ENCODE data around the gene MDK.
A peak's percentile ranks its signal among the peaks of the same experiment; 100 is the strongest.

The MDK gene

GRCh38 chr11:46381048-46381818 lies at the start of gene MDK:
MDK (plus strand) TSS chr11:46381669; CDS start chr11:46382058, 389 bp downstream.
- no peak for DNase-seq

- no peak for DNase-seq
These were observed 49.3 kb upstream of the MDK start for GRCh38 chr11:46332093-46332567.

- no peak for DNase-seq
These were observed 48.7 kb upstream of the MDK start for GRCh38 chr11:46332568-46333393.

GRCh38 chr11:46333394-46333947 lies 48.0 kb upstream of the MDK start:
- DNase-seq, result no peak

GRCh38 chr11:46334211-46334610 lies 47.3 kb upstream of the MDK start:
- DNase-seq, result no peak

- DNase-seq, result no peak
These were observed 46.2 kb upstream of the MDK start for GRCh38 chr11:46335271-46335670.

GRCh38 chr11:46335890-46336562 lies 45.4 kb upstream of the MDK start:
- DNase-seq, result no peak

- peak; percentile 79 for DNase-seq
These were observed 44.8 kb upstream of the MDK start for GRCh38 chr11:46336563-46337180.

- no peak for DNase-seq
These were observed 43.7 kb upstream of the MDK start for GRCh38 chr11:46337626-46338345.

GRCh38 chr11:46338636-46338987 lies 42.9 kb upstream of the MDK start:
- no peak for DNase-seq

- DNase-seq, result no peak
These were observed 42.3 kb upstream of the MDK start for GRCh38 chr11:46338988-46339666.

- no peak for DNase-seq
These were observed 41.7 kb upstream of the MDK start for GRCh38 chr11:46339816-46340215.

GRCh38 chr11:46341454-46341853 lies 40.0 kb upstream of the MDK start:
- no peak for DNase-seq

GRCh38 chr11:46342239-46342638 lies 39.2 kb upstream of the MDK start:
- DNase-seq, result no peak

- no peak for DNase-seq
These were observed 37.9 kb upstream of the MDK start for GRCh38 chr11:46343520-46343919.

GRCh38 chr11:46345131-46345597 lies 36.3 kb upstream of the MDK start:
- no peak for DNase-seq

- DNase-seq, result no peak
These were observed 35.5 kb upstream of the MDK start for GRCh38 chr11:46345881-46346484.

GRCh38 chr11:46346886-46347636 lies 34.4 kb upstream of the MDK start, which contains the start of gene DGKZ:
DGKZ (plus strand) TSS chr11:46347463; CDS start chr11:46347660, 197 bp downstream.
- DNase-seq, result no peak

- no peak for DNase-seq
These were observed 33.7 kb upstream of the MDK start for GRCh38 chr11:46347637-46348311.
